Spleen (tissue), 11 donors: ENCODE data around the gene WASL. TPM values are rescaled to one million over a fixed set of nuclear protein-coding genes. Genes with fewer than 3 reads are reported as not detected.
A peak's percentile ranks its signal among the peaks of the same experiment; 100 is the strongest.

ENCODE experiments used
- DNase-seq: peaks from one replicate; pipeline ENCODE4 v3.0.0-alpha.2; 2020
- H3K27ac ChIP-seq, 8 donors: fragments of 200-600 bp; sonication (generic) in 7 of 8; 1 replicate in 4 of 8; 2 replicates in 4 of 8; pipeline versions ENCODE4 v1.5.0 to v1.8.0; 2016 to 2021; ENCODE audit warnings: inconsistent platforms in 4 of 8, mild to moderate bottlenecking in 4 of 8, moderate library complexity in 1 of 8
- H3K27me3 ChIP-seq, 7 donors: fragments of 200-600 bp; sonication (generic) in 6 of 7; replicated peaks in 1 of 7; 1 replicate in 4 of 7; 2 replicates in 3 of 7; pipeline versions ENCODE4 v1.5.0 to v1.8.0; 2016 to 2021; ENCODE audit warnings: inconsistent platforms in 3 of 7, mild to moderate bottlenecking in 1 of 7
- H3K36me3 ChIP-seq, 6 donors: fragments of 200-600 bp; sonication (generic) in 5 of 6; 1 replicate in 4 of 6; 2 replicates in 2 of 6; pipeline versions ENCODE4 v1.5.0 to v1.8.0; 2016 to 2021; ENCODE audit warnings: inconsistent platforms in 2 of 6
- H3K4me1 ChIP-seq, 6 donors: fragments of 200-600 bp; sonication (generic) in 5 of 6; 1 replicate in 3 of 6; 2 replicates in 3 of 6; pipeline versions ENCODE4 v1.5.0 to v1.8.0; 2016 to 2021; ENCODE audit warnings: inconsistent platforms in 3 of 6
- H3K4me3 ChIP-seq, 8 donors: fragments of 200-600 bp; sonication (generic) in 7 of 8; 1 replicate in 4 of 8; 2 replicates in 4 of 8; pipeline versions ENCODE4 v1.5.0 to v1.8.0; 2016 to 2021; ENCODE audit warnings: inconsistent platforms in 4 of 8, mild to moderate bottlenecking in 4 of 8, moderate library complexity in 2 of 8
- H3K9me3 ChIP-seq, 8 donors: fragments of 200-600 bp; sonication (generic) in 7 of 8; 1 replicate in 4 of 8; 2 replicates in 4 of 8; pipeline versions ENCODE4 v1.5.0 to v1.8.0; 2016 to 2021; ENCODE audit warnings: inconsistent platforms in 4 of 8
- CTCF ChIP-seq, 11 experiments: fragments of 200-600 bp in 7 of 11; fragments of 450-650 bp in 4 of 11; sonication (generic) in 4 of 11; IDR thresholded peaks in 8 of 11; conservative IDR thresholded peaks in 3 of 11; 1 replicate in 7 of 11; 2 replicates in 4 of 11; pipeline versions ENCODE4 v1.4.0 to v1.8.0; 2016 to 2021; ENCODE audit warnings: antibody characterized with exemption in 11 of 11, inconsistent platforms in 4 of 11, mild to moderate bottlenecking in 1 of 11
- POLR2A ChIP-seq, 3 donors: fragments of 450-650 bp; IDR thresholded peaks; one replicate each; pipeline ENCODE4 v1.5.1; 2017; ENCODE audit warnings: antibody characterized with exemption in 3 of 3, mild to moderate bottlenecking in 1 of 3
- POLR2AphosphoS5 ChIP-seq, 3 donors: sonication (generic); formaldehyde crosslinking; IDR thresholded peaks; one replicate each; pipeline ENCODE4 v1.5.1; 2017; ENCODE audit warnings: antibody characterized with exemption in 3 of 3
- WGBS, 5 donors: extraction: QIAGEN DNeasy Blood & Tissue Kit in 3 of 5; methylation state at CpG; one replicate each; pipeline versions ENCODE4 v1.1.5 to v1.1.7; 2013 to 2018; 5-methylcytosine and 5-hydroxymethylcytosine counted together
- intact Hi-C: fragments of 100-400 bp; cut with DNase I; formaldehyde crosslinking; loops from one replicate; pipeline ENCODE4 v1.15.0; 2023; ENCODE audit warnings: low total_unique reads
- polyA plus RNA-seq, 3 donors: library from polyadenylated mRNA; stranded (reverse); fragments of 200-250 nt; gene quantifications; one replicate each; pipeline ENCODE4 v1.2.1, GENCODE V29; 2013
- total RNA-seq, 7 donors: library from RNA; depleted of rRNA in 3 of 7; stranded (reverse); fragments of >200 nt in 3 of 7; fragmentation: NEBNext Ultra II Directional in 4 of 7; extraction: Animal tissue kit (Norgen Biotek cat#: 25700) in 4 of 7; gene quantifications; one replicate each; pipeline versions ENCODE4 v1.1.0 to v1.2.1, GENCODE V29; 2016 to 2021
- donor health status: healthy with polysubstance abuse.
- donor health status: DM: no; HTN: no; CAD: no; lungs with moderate emphysema.
- donor health status: DM: no; HTN: no; CAD: no.
- donor health status: Bipolar disorder and iron deficiency.
- donor health status: healthy.
- donor health status: DM: no; HTN: no; CAD: no.
- donor health status: DM: yes; HTN: yes; CAD: no.

WASL gene
- total and polyA plus RNA-seq, 10 donors, result 5.3 to 31.0 (median 26.3) TPM

DNA sequence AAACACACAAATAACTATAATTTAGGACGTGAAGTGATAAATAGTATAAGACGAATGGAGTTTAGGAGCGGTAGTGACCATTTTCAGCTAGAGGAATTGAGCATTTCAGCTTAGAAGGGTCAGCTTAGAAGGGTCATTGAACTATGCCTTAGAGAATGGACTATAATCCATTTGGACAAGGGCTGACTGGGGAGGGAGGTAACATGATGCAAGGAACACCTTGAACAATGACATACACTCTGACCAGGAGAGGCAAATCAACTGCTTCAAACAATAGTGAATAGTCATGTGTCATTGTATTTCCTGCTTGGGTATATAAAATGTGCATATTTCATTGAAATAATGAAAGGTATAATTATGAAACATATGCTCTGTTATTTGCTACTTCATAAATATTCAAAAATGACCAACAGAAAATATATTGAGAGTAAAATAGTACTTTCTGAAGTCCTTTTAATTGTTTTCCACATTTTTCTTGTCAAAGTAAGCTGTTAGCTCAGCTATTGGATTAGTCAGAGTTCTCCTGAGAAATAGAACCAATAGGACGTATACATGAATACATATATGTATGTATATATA, 40.5 kb upstream of the WASL start:
- no peak for TF ChIP-seq POLR2AphosphoS5 (IDR thresholded peaks at IDR 0.05)
- TF ChIP-seq CTCF (IDR thresholded peaks at IDR 0.05 in 8 of 11, conservative IDR thresholded peaks at IDR 0.05 in 3 of 11), result no peak
- no peak for TF ChIP-seq POLR2A (IDR thresholded peaks at IDR 0.05)
- Histone ChIP-seq H3K9me3 (no peaks in the 10 kb centered on the region), H3K4me3 (no peak overlapping the region), H3K4me1 (peaks cover 0 to 3% (median 0%) of the 10 kb centered on the region in 6 donors), H3K36me3 (no peaks in the 10 kb centered on the region), H3K27ac (no peak overlapping the region), H3K27me3 (no peaks in the 10 kb centered on the region)
- no peak for DNase-seq
- 88 to 97% (median 95%) methylated on average over 4 of the region's 4 CpGs for WGBS, 5 donors
- intact Hi-C loops, result no loop called here

DNA sequence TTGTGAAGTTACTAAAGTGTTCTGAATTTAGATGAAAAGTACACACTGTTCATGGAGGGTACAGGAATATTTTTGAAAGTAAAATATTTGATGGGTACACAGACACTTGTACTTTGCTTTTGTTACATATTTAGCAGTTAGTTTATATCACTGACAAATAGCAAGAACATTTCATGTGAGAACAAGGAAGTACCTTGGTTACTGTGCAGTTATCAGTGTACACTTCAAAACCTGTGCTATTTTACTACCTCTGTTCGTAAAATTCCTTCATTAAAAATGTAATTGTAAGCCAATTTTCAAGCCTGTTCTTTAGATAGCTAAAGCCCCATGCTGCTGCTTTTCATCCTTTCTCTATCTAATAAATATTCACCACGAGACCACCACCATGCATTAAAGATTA, 39.8 kb upstream of the WASL start:
- no peak for TF ChIP-seq CTCF (IDR thresholded peaks at IDR 0.05 in 8 of 11, conservative IDR thresholded peaks at IDR 0.05 in 3 of 11)
- TF ChIP-seq POLR2A (IDR thresholded peaks at IDR 0.05), result no peak
- TF ChIP-seq POLR2AphosphoS5 (IDR thresholded peaks at IDR 0.05), result no peak
- no peaks in the 10 kb centered on the region for H3K36me3 ChIP-seq
- H3K27ac ChIP-seq, result no peak overlapping the region
- no peak for DNase-seq
- H3K4me1 ChIP-seq, result peaks cover 0 to 6% (median 2%) of the 10 kb centered on the region in 6 donors
- no peak overlapping the region for H3K4me3 ChIP-seq
- 74 to 87% (median 80%) methylated on average over 2 of the region's 2 CpGs for WGBS, 5 donors
- intact Hi-C loops, result no loop called here
- H3K27me3 ChIP-seq, result no peaks in the 10 kb centered on the region
- H3K9me3 ChIP-seq, result no peaks in the 10 kb centered on the region

DNA sequence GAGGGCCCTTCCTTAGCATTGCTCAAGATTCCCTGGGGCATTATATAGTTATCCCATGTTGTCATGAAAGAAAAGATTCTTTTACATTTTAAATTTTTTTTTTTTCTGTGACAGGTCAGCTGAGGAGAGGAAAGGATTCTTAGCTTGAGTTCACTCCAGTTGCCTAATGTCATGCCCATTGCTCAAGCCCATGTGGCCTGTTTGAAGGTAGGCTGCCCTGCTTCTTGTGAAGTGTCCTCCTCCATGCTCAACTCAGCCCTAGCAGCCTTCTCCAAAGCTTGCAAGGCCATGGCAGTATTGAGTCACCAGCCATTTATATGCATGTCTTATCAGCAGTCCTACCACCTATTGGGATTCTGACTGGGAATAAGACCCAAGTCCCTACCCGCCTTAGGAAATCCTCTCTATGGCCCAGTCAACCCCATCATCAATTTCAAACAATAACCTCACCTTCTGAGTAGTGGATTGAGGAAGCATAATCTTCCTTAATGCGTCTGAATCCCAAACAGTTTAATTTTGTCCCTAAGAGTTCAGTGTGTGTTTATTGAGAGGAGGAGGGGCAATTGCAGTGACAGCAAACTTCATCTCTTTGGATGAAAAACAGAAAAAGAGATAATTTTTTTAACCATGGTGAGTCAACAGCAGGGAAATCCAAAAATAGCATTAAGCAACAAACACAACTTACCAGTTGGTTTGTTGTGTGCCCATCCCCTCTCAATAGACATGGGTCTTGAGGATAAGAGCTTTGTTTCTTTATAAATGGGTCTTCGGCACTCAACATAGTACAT, 38.6 kb upstream of the WASL start:
- no peaks in the 10 kb centered on the region for H3K9me3 ChIP-seq
- no peak for DNase-seq
- no peaks in the 10 kb centered on the region for H3K36me3 ChIP-seq
- WGBS, 5 donors, result 89 to 96% (median 92%) methylated on average over 3 of the region's 3 CpGs
- intact Hi-C loops, result no loop called here
- no peak overlapping the region for H3K27ac ChIP-seq
- H3K4me3 ChIP-seq, result no peak overlapping the region
- H3K27me3 ChIP-seq, result no peaks in the 10 kb centered on the region
- H3K4me1 ChIP-seq, result peaks cover 0 to 6% (median 2%) of the 10 kb centered on the region in 6 donors
- TF ChIP-seq POLR2A (IDR thresholded peaks at IDR 0.05) (no peak), CTCF (IDR thresholded peaks at IDR 0.05 in 8 of 11, conservative IDR thresholded peaks at IDR 0.05 in 3 of 11) (no peak), POLR2AphosphoS5 (IDR thresholded peaks at IDR 0.05) (no peak)

- intact Hi-C loops, result no loop called here
- no peak overlapping the region for H3K4me3 ChIP-seq
- no peaks in the 10 kb centered on the region for H3K27me3 ChIP-seq
- TF ChIP-seq POLR2AphosphoS5 (IDR thresholded peaks at IDR 0.05), result no peak
- no peak for TF ChIP-seq POLR2A (IDR thresholded peaks at IDR 0.05)
- TF ChIP-seq CTCF (IDR thresholded peaks at IDR 0.05 in 8 of 11, conservative IDR thresholded peaks at IDR 0.05 in 3 of 11), result no peak
- no peak for DNase-seq
- H3K9me3 ChIP-seq, result no peaks in the 10 kb centered on the region
- peak overlapping the region in 6 of 8 donors; percentile 5 to 64 (median 51) for H3K27ac ChIP-seq
- peaks cover 0 to 6% (median 2%) of the 10 kb centered on the region in 6 donors for H3K4me1 ChIP-seq
- H3K36me3 ChIP-seq, result no peaks in the 10 kb centered on the region
Measured at GRCh38 chr7:123784263-123784662, 35.5 kb upstream of the WASL start.
